NCI-H510A treated with DMSO at 0.1 percent for 48 hours (cell line): Measurements from ENCODE around the gene CBFB.
"Not testable (repeated sequence)": the region's sequence is repeated elsewhere in the genome, so short reads cannot be mapped to it uniquely, and the experiment has no call there.

Source experiments
- DNase-seq: peaks from one replicate; lab custom pipeline; 2025; lab: John Stamatoyannopoulos, UW

CBFB gene

GRCh38 chr16:67098599-67098998, 69.7 kb downstream of the CBFB start:
- no peak for DNase-seq

- DNase-seq: no peak
Measured at GRCh38 chr16:67100569-67101310, 71.8 kb downstream of the CBFB start.

GRCh38 chr16:67101311-67102082, 72.5 kb downstream of the CBFB start:
- no peak for DNase-seq

GRCh38 chr16:67104061-67104460, 75.1 kb downstream of the CBFB start:
- DNase-seq: no peak

GRCh38 chr16:67104845-67105244, 75.9 kb downstream of the CBFB start:
- no peak for DNase-seq

GRCh38 chr16:67105246-67105645, 76.3 kb downstream of the CBFB start:
- DNase-seq: no peak

GRCh38 chr16:67105881-67106280, 76.9 kb downstream of the CBFB start:
- DNase-seq: no peak

- no peak for DNase-seq
Measured at GRCh38 chr16:67108489-67108888, 79.5 kb downstream of the CBFB start.

- DNase-seq: no peak
Measured at GRCh38 chr16:67108931-67109406, 80.0 kb downstream of the CBFB start.

- peak; percentile 69 for DNase-seq
Measured at GRCh38 chr16:67109407-67110135, 80.6 kb downstream of the CBFB start, which contains the start of gene PHAF1. Gene PHAF1 (plus strand): TSS chr16:67109941. CDS start chr16:67110176, 235 bp downstream.

- DNase-seq: no peak
Measured at GRCh38 chr16:67111951-67112444, 83.0 kb downstream of the CBFB start.

- no peak for DNase-seq
Measured at GRCh38 chr16:67112591-67113399, 83.8 kb downstream of the CBFB start.

- DNase-seq: no peak
Measured at GRCh38 chr16:67114793-67115192, 85.8 kb downstream of the CBFB start.

- no peak for DNase-seq
Measured at GRCh38 chr16:67115639-67116038, 86.7 kb downstream of the CBFB start.

- no peak for DNase-seq
Measured at GRCh38 chr16:67116388-67117311, 87.7 kb downstream of the CBFB start.

- DNase-seq: no peak
Measured at GRCh38 chr16:67117716-67118115, 88.8 kb downstream of the CBFB start.

GRCh38 chr16:67120025-67120424, 91.1 kb downstream of the CBFB start:
- no peak for DNase-seq

- not testable (repeated sequence) for DNase-seq
Measured at GRCh38 chr16:67122799-67123198, 93.8 kb downstream of the CBFB start.

- no peak for DNase-seq
Measured at GRCh38 chr16:67128417-67128816, 99.5 kb downstream of the CBFB start.

- no peak for DNase-seq
Measured at GRCh38 chr16:67128887-67129286, 99.9 kb downstream of the CBFB start.
